MCF 10A (cell line): ENCODE results near the gene CNN2. TPM values are rescaled to one million over a fixed set of nuclear protein-coding genes. Genes with fewer than 3 reads are reported as not detected.

Experiments
- Bru-seq: library from RNA; stranded (reverse); fragments of 400-500 nt; gene quantifications from one replicate; lab custom pipeline; 2021; lab: Mats Ljungman, UMichigan
- BruChase-seq, 2 experiments: library from RNA; stranded (reverse); fragments of 400-500 nt; gene quantifications; one replicate each; lab custom pipeline; 2021; lab: Mats Ljungman, UMichigan
- BruUV-seq: library from RNA; stranded (reverse); fragments of 400-500 nt; replicated peaks from 2 replicates; lab custom pipeline; 2021; lab: Mats Ljungman, UMichigan
- CTCF ChIA-PET: fragments of 300-600 bp; sonication (Branson Sonifier 250); formaldehyde crosslinking; extraction: SDS; loops from one replicate; lab custom pipeline; 2021; ENCODE audit warnings: antibody characterized with exemption, inconsistent platforms; lab: Yijun Ruan, JAX
- POLR2A ChIA-PET: fragments of 300-600, 350-650 bp; sonication (Branson Sonifier 250); formaldehyde crosslinking; extraction: SDS; loops from one replicate; lab custom pipeline; 2020; ENCODE audit warnings: antibody characterized with exemption, inconsistent platforms; lab: Yijun Ruan, JAX
- DNase-seq: peaks from one replicate; pipeline ENCODE4 v3.0.0-alpha.2; 2018; ENCODE audit not compliant: unreplicated experiment
- H3K27ac Mint-ChIP-seq: one replicate; pipeline ENCODE4 v1.8.0; 2022; ENCODE audit warnings: mild to moderate bottlenecking, low read depth, mixed read lengths; ENCODE audit not compliant: unreplicated experiment
- H3K27me3 Mint-ChIP-seq: one replicate; pipeline ENCODE4 v1.8.0; 2022; ENCODE audit warnings: mixed read lengths; ENCODE audit not compliant: insufficient read depth, unreplicated experiment
- H3K36me3 Mint-ChIP-seq: one replicate; pipeline ENCODE4 v1.8.0; 2022; ENCODE audit warnings: mild to moderate bottlenecking, moderate library complexity, mixed read lengths; ENCODE audit not compliant: insufficient read depth, unreplicated experiment
- H3K4me1 Mint-ChIP-seq: one replicate; pipeline ENCODE4 v1.8.0; 2022; ENCODE audit warnings: mixed read lengths; ENCODE audit not compliant: insufficient read depth, unreplicated experiment
- H3K4me3 Mint-ChIP-seq: one replicate; pipeline ENCODE4 v1.8.0; 2022; ENCODE audit warnings: mild to moderate bottlenecking, moderate library complexity, mixed read lengths; ENCODE audit not compliant: unreplicated experiment
- H3K9me3 Mint-ChIP-seq: one replicate; pipeline ENCODE4 v1.8.0; 2022; ENCODE audit warnings: mixed read lengths; ENCODE audit not compliant: unreplicated experiment
- CTCF ChIP-seq: fragments of 200-600 bp; IDR thresholded peaks from one replicate; pipeline ENCODE4 v1.8.0; 2022; ENCODE audit warnings: antibody characterized with exemption, mild to moderate bottlenecking; ENCODE audit not compliant: unreplicated experiment
- intact Hi-C: fragments of 100-400 bp; cut with micrococcal nuclease; formaldehyde crosslinking; loops from 2 replicates; pipeline ENCODE4 v1.14.1; 2022
- long read RNA-seq: library from polyadenylated mRNA; stranded (forward); transcript quantifications from one replicate; pipeline ENCODE4 v2.0.0, GENCODE V29; 2022
- total RNA-seq: library from RNA; stranded (reverse); gene quantifications from 2 replicates; pipeline ENCODE4 v1.2.3, GENCODE V29; 2022

The CNN2 gene
- total RNA-seq (112 and 166 TPM in 2 replicates), Bru-seq, nascent RNA (percentile 56 among the genes with signal in this experiment), BruChase-seq, experiment 1, labeled RNA remaining after a 6-hour chase (percentile 90 among the genes with signal in this experiment), BruChase-seq, experiment 2, labeled RNA remaining after a 2-hour chase (percentile 74 among the genes with signal in this experiment)
- long read RNA-seq, transcript CNN2-201 (7 exons, 2,179 nt): major isoform, 180 of 262 reads
- long read RNA-seq, transcript CNN2-206 (1 exons, 2,266 nt): minor isoform, 23 of 262 reads
- long read RNA-seq, transcript CNN2-202 (6 exons, 2,033 nt): minor isoform, 8 of 262 reads
- long read RNA-seq, partial matches to known transcripts: 28 of 262 reads
- long read RNA-seq, other reads (novel, unspliced or antisense): 20 of 262 reads

DNA sequence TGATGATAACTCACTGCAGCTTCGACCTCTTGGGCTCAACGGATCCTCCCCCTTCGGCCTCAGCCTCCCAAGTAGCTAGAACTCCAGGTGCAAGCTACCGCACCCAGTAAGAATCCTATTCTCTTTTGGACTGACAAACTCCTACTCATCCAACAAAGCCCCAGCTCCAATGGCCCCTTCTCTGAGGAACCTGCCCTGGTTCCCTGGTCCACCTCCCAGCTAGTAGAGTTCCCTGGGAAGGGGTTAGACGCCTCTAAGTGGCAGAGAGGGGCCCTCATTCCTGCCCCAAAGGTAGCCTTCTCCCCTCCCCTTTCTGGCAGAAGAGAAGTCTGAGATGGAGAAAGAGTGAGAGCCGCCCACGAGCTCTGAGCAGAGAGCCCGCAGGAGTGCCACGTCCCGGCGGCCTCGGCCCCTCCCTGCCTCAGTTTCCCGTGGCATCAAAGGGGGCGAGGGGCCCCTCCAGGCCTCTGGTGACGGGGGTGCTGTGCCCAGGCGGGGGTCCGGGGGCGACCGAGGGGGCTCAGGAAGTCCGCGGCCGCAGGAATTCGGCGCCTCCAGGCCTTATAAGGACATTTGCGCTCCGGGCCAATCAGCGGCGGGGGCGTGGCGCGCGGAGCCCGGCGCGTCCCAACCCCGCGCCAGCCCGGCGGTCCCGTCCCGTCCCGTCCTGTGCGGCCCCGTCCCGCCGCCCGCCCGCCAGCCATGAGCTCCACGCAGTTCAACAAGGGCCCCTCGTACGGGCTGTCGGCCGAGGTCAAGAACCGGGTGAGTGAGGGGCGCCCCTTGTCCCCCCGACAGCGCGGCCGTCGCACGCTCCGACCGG, at the start of gene CNN2:
Gene CNN2 (plus strand): TSS at position 649 of the 823 bp plus-strand sequence. CDS start 54 bp downstream, at position 703.
- CTCF ChIA-PET: interaction anchor here (0.6 to 0.8 kb wide), 3 partner anchors 55 to 418 kb away, joined by 3 to 4 read pairs (median 4); no protein-coding TSS in a partner anchor
- Mint-ChIP-seq H3K36me3 (peaks cover 28% of the 10 kb centered on the region), H3K4me1 (peaks cover 12% of the 10 kb centered on the region), H3K27me3 (no peaks in the 10 kb centered on the region), H3K27ac (peak within 1 kb of the TSS; percentile 96), H3K9me3 (no peaks in the 10 kb centered on the region), H3K4me3 (peak within 1 kb of the TSS; percentile 86)
- POLR2A ChIA-PET: interaction anchor here (0.5 to 5.8 kb wide), 33 partner anchors 9 to 850 kb away, joined by 3 to 97 read pairs (median 5); partner anchors contain the start of genes ABCA7, ARHGAP45, CIRBP and GPX4
- intact Hi-C loops: no loop called here
- no TSS peak for BruUV-seq
- DNase-seq: peak; percentile 80
- TF ChIP-seq CTCF: no peak

DNA sequence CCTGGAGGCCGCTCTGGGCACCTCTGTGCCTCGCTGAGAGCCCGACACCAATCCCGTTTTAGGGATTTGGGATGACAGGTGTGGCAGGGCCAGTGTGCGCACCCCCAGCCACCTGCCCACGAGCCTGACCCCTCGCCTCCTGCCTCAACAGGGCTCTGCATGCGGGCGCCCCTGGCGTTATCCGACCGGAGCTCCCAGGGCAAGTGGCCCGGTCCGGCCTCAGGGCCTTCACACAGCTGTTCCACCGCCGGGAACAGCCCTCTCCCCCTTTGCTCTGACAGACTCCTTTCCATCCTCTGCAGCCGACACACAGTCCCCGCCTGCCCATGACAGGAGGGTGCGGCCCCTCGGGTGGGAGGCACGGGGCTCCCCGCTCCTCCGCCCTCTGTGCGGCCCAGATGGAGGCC, 49.3 kb upstream of the CNN2 start:
- Mint-ChIP-seq H3K4me1 (no peaks in the 10 kb centered on the region), H3K36me3 (peaks cover 13% of the 10 kb centered on the region), H3K27me3 (no peaks in the 10 kb centered on the region), H3K9me3 (no peaks in the 10 kb centered on the region), H3K4me3 (no peak overlapping the region), H3K27ac (no peak overlapping the region)
- DNase-seq: no peak
- POLR2A ChIA-PET: no interaction called here
- no peak for TF ChIP-seq CTCF
- BruUV-seq: no TSS peak
- intact Hi-C loops: no loop called here
- CTCF ChIA-PET: interaction anchor here (0.7 to 1.0 kb wide), 3 partner anchors 22 to 486 kb away, joined by 3 to 4 read pairs (median 3); no protein-coding TSS in a partner anchor

GRCh38 chr19:979318-979741, 47.1 kb upstream of the CNN2 start:
- no peaks in the 10 kb centered on the region for H3K4me1 Mint-ChIP-seq
- BruUV-seq: no TSS peak
- intact Hi-C loops: no loop called here
- H3K4me3 Mint-ChIP-seq: no peak overlapping the region
- DNase-seq: no peak
- TF ChIP-seq CTCF: no peak
- CTCF ChIA-PET: no interaction called here
- no peaks in the 10 kb centered on the region for H3K9me3 Mint-ChIP-seq
- POLR2A ChIA-PET: no interaction called here
- no peaks in the 10 kb centered on the region for H3K27me3 Mint-ChIP-seq
- H3K36me3 Mint-ChIP-seq: peaks cover 11% of the 10 kb centered on the region
- H3K27ac Mint-ChIP-seq: no peak overlapping the region
